DMS53 (cell line): ENCODE results near the gene PRM1.

Experiments used
- DNase-seq: peaks from one replicate; lab custom pipeline; 2025; lab: John Stamatoyannopoulos, UW

Gene PRM1

GRCh38 chr16:11280616-11281522, at the start of gene PRM1:
Gene PRM1 (minus strand): TSS chr16:11281330. CDS start chr16:11281238, 92 bp downstream.
- DNase-seq = no peak

- no peak for DNase-seq
These were observed 49.6 kb upstream of the PRM1 start for GRCh38 chr16:11330526-11331237.

GRCh38 chr16:11329891-11330290, 48.8 kb upstream of the PRM1 start:
- no peak for DNase-seq

GRCh38 chr16:11329071-11329491, 48.0 kb upstream of the PRM1 start:
- DNase-seq = no peak

GRCh38 chr16:11328172-11329070, 47.3 kb upstream of the PRM1 start:
- peak; percentile 30 for DNase-seq

GRCh38 chr16:11327277-11328171, 46.4 kb upstream of the PRM1 start:
- no peak for DNase-seq

GRCh38 chr16:11326737-11327276, 45.7 kb upstream of the PRM1 start:
- no peak for DNase-seq

GRCh38 chr16:11326084-11326736, 45.1 kb upstream of the PRM1 start:
- DNase-seq = no peak

- DNase-seq = no peak
These were observed 44.4 kb upstream of the PRM1 start for GRCh38 chr16:11325404-11326083.

GRCh38 chr16:11323551-11324336, 42.6 kb upstream of the PRM1 start:
- DNase-seq = no peak

GRCh38 chr16:11322823-11323222, 41.7 kb upstream of the PRM1 start:
- DNase-seq = no peak

- no peak for DNase-seq
These were observed 40.5 kb upstream of the PRM1 start for GRCh38 chr16:11321662-11322061.

- DNase-seq = peak; percentile 75
These were observed 39.0 kb upstream of the PRM1 start for GRCh38 chr16:11320170-11320569.

GRCh38 chr16:11319529-11320146, 38.5 kb upstream of the PRM1 start:
- peak; percentile 36 for DNase-seq

- DNase-seq = no peak
These were observed 37.7 kb upstream of the PRM1 start for GRCh38 chr16:11318817-11319216.

GRCh38 chr16:11316331-11317015, 35.3 kb upstream of the PRM1 start:
- no peak for DNase-seq

GRCh38 chr16:11315510-11315909, 34.4 kb upstream of the PRM1 start:
- no peak for DNase-seq
